ENCODE results near the gene DBNL.
"Not testable (repeated sequence)": the region's sequence is repeated elsewhere in the genome, so short reads cannot be mapped to it uniquely, and the experiment has no call there.

- TF ChIP-seq EZH2 (IDR thresholded peaks at IDR 0.05); POLR2AphosphoS5 (IDR thresholded peaks at IDR 0.05; ENCODE audit: borderline replicate concordance, low read depth, low read length): not testable (repeated sequence)
These were observed 22.4 kb upstream of the DBNL start for GRCh38 chr7:44022069-44022468.
